Heart right ventricle (tissue), 16 donors: ENCODE results near the gene CARD18. TPM values are rescaled to one million over a fixed set of nuclear protein-coding genes. Genes with fewer than 3 reads are reported as not detected.

Experiments used
- ATAC-seq, 8 donors: fragments of 200-7000 bp; cut with Tn5 transposase; one replicate each; pipeline ENCODE4 v1.9.1; 2020; ENCODE audit warnings: mild to moderate bottlenecking in 8 of 8, moderate library complexity in 8 of 8, moderate number of reproducible peaks in 1 of 8
- DNase-seq, 2 donors: peaks; one replicate each; pipeline ENCODE4 v3.0.0-alpha.2; 2020
- H3K27ac ChIP-seq, 10 donors: fragments of 200-600 bp; sonication (generic) in 2 of 10; one replicate each; pipeline versions ENCODE4 v1.5.0 to v1.8.0; 2020 to 2022; ENCODE audit warnings: mild to moderate bottlenecking in 3 of 10
- H3K27me3 ChIP-seq, 7 donors: fragments of 200-600 bp; one replicate each; pipeline ENCODE4 v1.8.0; 2021 to 2022; ENCODE audit warnings: mild to moderate bottlenecking in 2 of 7
- H3K36me3 ChIP-seq, 9 donors: fragments of 200-600 bp; sonication (generic) in 1 of 9; one replicate each; pipeline versions ENCODE4 v1.5.0 to v1.8.0; 2020 to 2022; ENCODE audit warnings: mild to moderate bottlenecking in 2 of 9
- H3K4me1 ChIP-seq, 9 donors: fragments of 200-600 bp; sonication (generic) in 1 of 9; one replicate each; pipeline versions ENCODE4 v1.5.0 to v1.8.0; 2020 to 2022; ENCODE audit warnings: mild to moderate bottlenecking in 4 of 9
- H3K4me3 ChIP-seq, 10 donors: fragments of 200-600 bp; sonication (generic) in 2 of 10; one replicate each; pipeline versions ENCODE4 v1.5.0 to v1.8.0; 2020 to 2022; ENCODE audit warnings: mild to moderate bottlenecking in 7 of 10, moderate library complexity in 2 of 10
- H3K9me3 ChIP-seq, 11 donors: fragments of 200-600 bp in 10 of 11; sonication (generic) in 2 of 11; one replicate each; pipeline versions ENCODE4 v1.5.0 to v1.8.0; 2013 to 2022; ENCODE audit warnings: mild to moderate bottlenecking in 2 of 11, control low read depth in 1 of 11, moderate library complexity in 1 of 11
- WGBS, 2 donors: extraction: QIAGEN DNeasy Blood & Tissue Kit; methylation state at CpG; one replicate each; pipeline ENCODE4 v1.1.7; 2013; ENCODE audit warnings: inconsistent platforms in 1 of 2; 5-methylcytosine and 5-hydroxymethylcytosine counted together
- intact Hi-C, 10 donors: fragments of 100-400 bp; cut with DNase I; formaldehyde crosslinking; loops; one replicate each; pipeline versions ENCODE4 v1.11.1 to v1.14.2; 2022
- polyA plus RNA-seq, 2 donors: library from polyadenylated mRNA; stranded (reverse); fragments of 200-250 nt; gene quantifications; one replicate each; pipeline ENCODE4 v1.2.3, GENCODE V29; 2013
- total RNA-seq, 10 donors: library from RNA; stranded (reverse); fragmentation: NEBNext Ultra II Directional in 3 of 10; extraction: Animal tissue kit (Norgen Biotek cat#: 25700) in 3 of 10; gene quantifications; one replicate each; pipeline versions ENCODE4 v1.2.1 to v1.2.4, GENCODE V29; 2021 to 2023
- TF ChIP-seq, protein P1 (sequence below), 9 donors: fragments of 200-600 bp; sonication (generic) in 2 of 9; IDR thresholded peaks; one replicate each; pipeline versions ENCODE4 v1.5.0 to v1.8.0; 2021 to 2022; ENCODE audit warnings: antibody characterized with exemption in 9 of 9, mild to moderate bottlenecking in 5 of 9, moderate library complexity in 1 of 9
- donor health status: Arrhythmogenic right ventricular cardiomyopathy.
- donor health status: ischemic (EF 13 %, LVEDD 7.1; RV severe dilation, severe dysfunction).
- donor health status: healthy with polysubstance abuse.
- donor health status: DM: no; HTN: yes; CAD: no.
- donor health status: DM: no; HTN: no; CAD: no.
- donor health status: ischemic (EF 25% LVEDD 6.9; RV normal size, moderate dysfunction).
- donor health status: ischemic (EF 25% LVEDD 5.7; RV mildly dilated, moderate dysfunction).
- donor health status: healthy.
- donor health status: DM: yes; HTN: yes; CAD: no.
- donor health status: Ischemic cardiomyopathy.
- donor health status: ischemic (EF 35%, LVEDD 5.7; RV mildly dilated, moderate dysfunction).
- donor health status: nonischemic (EF 11% LVEDD 7.7; RV severe dilation, severe dysfunction).
- donor health status: DM: yes; HTN: yes; CAD: no.
- donor health status: PGD.
- donor health status: ischemic (EF 29% LVEDD 5.4; RV normal size, mild dysfunction).
- donor health status: nonischemic (EF 23%, LVEDD 6.1; RV moderate dilation, normal function).

The CARD18 gene
- total and polyA plus RNA-seq, 12 donors: 0.07 to 2.3 (median 0.67) TPM; not detected in 9

DNA sequence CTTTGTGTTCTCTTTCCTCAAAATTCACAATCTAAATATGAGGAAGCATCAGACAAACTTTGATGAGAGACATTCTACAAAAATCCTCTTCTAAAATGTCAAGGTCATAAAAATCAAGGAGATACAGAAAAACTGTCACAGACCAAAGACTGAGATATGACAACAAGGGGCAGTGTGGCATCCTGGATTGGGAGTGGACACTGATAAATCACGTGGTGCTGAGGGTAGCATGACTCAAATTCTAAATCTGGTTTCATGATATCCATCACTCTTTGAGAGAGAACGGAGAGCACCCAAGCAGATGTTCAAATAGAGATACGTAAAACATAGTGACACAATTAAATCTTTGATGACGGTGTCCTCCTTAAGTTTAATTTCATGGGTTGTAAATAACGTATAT, 13.0 kb upstream of the CARD18 start:
- no peaks in the 10 kb centered on the region for H3K9me3 ChIP-seq
- WGBS, 2 donors: 77 to 80% methylated on average over 5 of the region's 5 CpGs

DNA sequence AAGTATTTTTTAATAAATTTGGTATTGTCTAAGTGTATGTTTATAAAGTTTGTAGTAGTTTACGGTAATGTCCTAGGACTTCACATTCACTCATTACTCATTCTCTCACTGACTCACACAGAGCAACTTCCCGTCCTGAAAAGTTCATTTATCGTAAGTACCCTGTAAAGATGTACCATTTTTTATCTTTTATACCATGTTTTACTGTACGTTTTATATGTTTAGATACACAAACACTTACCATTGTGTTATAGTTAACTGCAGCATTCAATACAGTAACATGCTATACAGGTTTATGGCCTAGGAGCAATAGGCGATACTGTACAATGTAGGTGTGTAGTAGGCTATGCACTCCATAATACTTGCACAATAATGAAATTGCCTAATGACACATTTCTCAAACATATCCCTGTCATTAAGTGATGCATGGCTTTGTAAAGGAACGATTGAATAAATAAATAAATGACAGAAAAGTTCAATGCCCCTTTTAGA, 12.5 kb upstream of the CARD18 start:
- Histone ChIP-seq H3K36me3 (no peaks in the 10 kb centered on the region), H3K4me1 (peaks cover 0 to 14% (median 0%) of the 10 kb centered on the region in 9 donors), H3K27me3 (no peaks in the 10 kb centered on the region), H3K9me3 (no peaks in the 10 kb centered on the region), H3K27ac (no peak overlapping the region), H3K4me3 (no peak overlapping the region)
- ATAC-seq (no peak), DNase-seq (no peak)
- WGBS, 2 donors: 91% methylated on average over 6 of the region's 6 CpGs
- TF ChIP-seq, protein P1, sequence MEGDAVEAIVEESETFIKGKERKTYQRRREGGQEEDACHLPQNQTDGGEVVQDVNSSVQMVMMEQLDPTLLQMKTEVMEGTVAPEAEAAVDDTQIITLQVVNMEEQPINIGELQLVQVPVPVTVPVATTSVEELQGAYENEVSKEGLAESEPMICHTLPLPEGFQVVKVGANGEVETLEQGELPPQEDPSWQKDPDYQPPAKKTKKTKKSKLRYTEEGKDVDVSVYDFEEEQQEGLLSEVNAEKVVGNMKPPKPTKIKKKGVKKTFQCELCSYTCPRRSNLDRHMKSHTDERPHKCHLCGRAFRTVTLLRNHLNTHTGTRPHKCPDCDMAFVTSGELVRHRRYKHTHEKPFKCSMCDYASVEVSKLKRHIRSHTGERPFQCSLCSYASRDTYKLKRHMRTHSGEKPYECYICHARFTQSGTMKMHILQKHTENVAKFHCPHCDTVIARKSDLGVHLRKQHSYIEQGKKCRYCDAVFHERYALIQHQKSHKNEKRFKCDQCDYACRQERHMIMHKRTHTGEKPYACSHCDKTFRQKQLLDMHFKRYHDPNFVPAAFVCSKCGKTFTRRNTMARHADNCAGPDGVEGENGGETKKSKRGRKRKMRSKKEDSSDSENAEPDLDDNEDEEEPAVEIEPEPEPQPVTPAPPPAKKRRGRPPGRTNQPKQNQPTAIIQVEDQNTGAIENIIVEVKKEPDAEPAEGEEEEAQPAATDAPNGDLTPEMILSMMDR (IDR thresholded peaks at IDR 0.05): no peak
- intact Hi-C loops: no loop called here

More for the DNA sequence above, 13.0 kb upstream of the CARD18 start:
- peaks cover 0 to 15% (median 0%) of the 10 kb centered on the region in 9 donors for H3K4me1 ChIP-seq
- DNase-seq (no peak), ATAC-seq (no peak)
- no peak overlapping the region for H3K27ac ChIP-seq
- no peaks in the 10 kb centered on the region for H3K27me3 ChIP-seq
- no peaks in the 10 kb centered on the region for H3K36me3 ChIP-seq
- no peak overlapping the region for H3K4me3 ChIP-seq
- TF ChIP-seq, protein P1 (IDR thresholded peaks at IDR 0.05): no peak
- intact Hi-C loops: no loop called here

DNA sequence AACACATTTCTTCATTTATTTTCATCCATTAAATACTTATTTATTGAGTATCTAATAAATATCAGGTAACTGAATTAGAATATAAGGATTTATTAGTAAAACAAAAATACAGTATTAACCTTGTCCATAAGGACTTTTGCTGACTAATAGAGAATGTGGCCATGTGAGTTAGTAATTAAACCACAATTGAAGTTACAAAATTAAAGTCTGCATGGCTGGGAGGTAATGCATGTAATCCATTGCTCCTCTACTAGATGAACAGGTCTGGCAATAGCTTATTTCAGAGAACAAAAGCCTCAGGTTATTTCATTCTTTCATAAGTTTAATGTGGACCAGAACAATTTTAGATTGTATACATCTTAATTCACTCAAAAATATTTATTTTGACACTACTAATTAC, 9.9 kb upstream of the CARD18 start:
- no peaks in the 10 kb centered on the region for H3K9me3 ChIP-seq
- no peaks in the 10 kb centered on the region for H3K27me3 ChIP-seq
- ATAC-seq: no peak
- no peak for DNase-seq
- intact Hi-C loops: no loop called here
- no peaks in the 10 kb centered on the region for H3K4me1 ChIP-seq
- H3K27ac ChIP-seq: no peak overlapping the region
- TF ChIP-seq, protein P1 (IDR thresholded peaks at IDR 0.05): no peak
- H3K36me3 ChIP-seq: no peaks in the 10 kb centered on the region
- no peak overlapping the region for H3K4me3 ChIP-seq

DNA sequence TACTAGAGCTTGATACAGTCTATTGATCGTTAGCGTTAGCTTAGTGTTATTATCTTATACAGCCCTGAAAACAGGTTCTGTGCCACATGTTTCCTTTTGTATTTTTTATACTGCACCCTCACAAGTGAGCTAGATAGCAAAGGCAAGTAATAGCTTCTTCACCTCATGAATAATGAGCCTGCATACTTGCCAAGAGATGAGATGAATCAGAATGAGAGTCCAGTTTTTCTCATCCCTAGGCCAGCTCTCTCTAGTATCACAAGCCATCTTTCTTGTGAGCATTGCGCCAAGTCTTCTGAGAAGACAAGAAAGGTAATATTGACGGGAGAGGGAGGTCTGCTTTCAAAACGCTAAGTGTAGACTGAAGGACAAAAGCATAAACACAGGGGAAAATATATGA, 8.7 kb upstream of the CARD18 start:
- Histone ChIP-seq H3K36me3 (no peaks in the 10 kb centered on the region), H3K9me3 (no peaks in the 10 kb centered on the region), H3K27me3 (no peaks in the 10 kb centered on the region), H3K4me1 (peaks cover 0 to 4% (median 0%) of the 10 kb centered on the region in 9 donors), H3K4me3 (no peak overlapping the region), H3K27ac (no peak overlapping the region)
- DNase-seq: no peak
- ATAC-seq: no peak
- 90 to 95% methylated on average over 5 of the region's 5 CpGs for WGBS, 2 donors
- intact Hi-C loops: no loop called here
- TF ChIP-seq, protein P1 (IDR thresholded peaks at IDR 0.05): no peak
